Retinal pigment epithelial cell (primary cell): ENCODE measurements around the gene PAQR5.
"Not testable (repeated sequence)": the region's sequence is repeated elsewhere in the genome, so short reads cannot be mapped to it uniquely, and the experiment has no call there.

Source experiments
- DNase-seq: peaks from one replicate; pipeline ENCODE4 v3.0.0-alpha.2; 2010; ENCODE audit warnings: low read depth
- H3K4me3 ChIP-seq: 2 replicates; pipeline ENCODE4 v1.5.1; 2011; ENCODE audit warnings: mild to moderate bottlenecking, low read length, control low read depth, moderate library complexity
- CTCF ChIP-seq: conservative IDR thresholded peaks from 2 replicates; pipeline ENCODE4 v1.5.1; 2011; ENCODE audit warnings: low read depth, low read length, control low read depth, inconsistent platforms

The PAQR5 gene

GRCh38 chr15:69293741-69294615, 4.7 kb upstream of the PAQR5 start:
- no peak for DNase-seq
- TF ChIP-seq CTCF: no peak
- no peak overlapping the region for H3K4me3 ChIP-seq

GRCh38 chr15:69296606-69297005, 2.1 kb upstream of the PAQR5 start:
- H3K4me3 ChIP-seq: no peak overlapping the region
- no peak for DNase-seq
- no peak for TF ChIP-seq CTCF

- TF ChIP-seq CTCF: no peak
- no peak for DNase-seq
- no peak overlapping the region for H3K4me3 ChIP-seq
These were observed 914 bp upstream of the PAQR5 start for GRCh38 chr15:69297642-69298353.

GRCh38 chr15:69298354-69298696, 387 bp upstream of the PAQR5 start:
- peak overlapping the region; percentile 42 for H3K4me3 ChIP-seq
- no peak for TF ChIP-seq CTCF

GRCh38 chr15:69299451-69299886, 757 bp downstream of the PAQR5 start:
- TF ChIP-seq CTCF: no peak
- H3K4me3 ChIP-seq: no peak overlapping the region
- DNase-seq: no peak

More at GRCh38 chr15:69298354-69298696, 387 bp upstream of the PAQR5 start:
- no peak for DNase-seq

GRCh38 chr15:69299943-69300588, 1.4 kb downstream of the PAQR5 start:
- no peak for TF ChIP-seq CTCF
- no peak for DNase-seq
- no peak overlapping the region for H3K4me3 ChIP-seq

GRCh38 chr15:69301101-69301500, 2.4 kb downstream of the PAQR5 start:
- DNase-seq, H3K4me3 ChIP-seq: not testable (repeated sequence)

- not testable (repeated sequence) for H3K4me3 ChIP-seq, DNase-seq
These were observed 3.4 kb downstream of the PAQR5 start for GRCh38 chr15:69302087-69302486.
